ENCODE results near the gene ANTXRL. TPM values are rescaled to one million over a fixed set of nuclear protein-coding genes. Genes with fewer than 3 reads are reported as not detected.
"Not testable (repeated sequence)": the region's sequence is repeated elsewhere in the genome, so short reads cannot be mapped to it uniquely, and the experiment has no call there.

The ANTXRL gene
- total RNA-seq, 2 donors from 2014 or later = not detected

DNA sequence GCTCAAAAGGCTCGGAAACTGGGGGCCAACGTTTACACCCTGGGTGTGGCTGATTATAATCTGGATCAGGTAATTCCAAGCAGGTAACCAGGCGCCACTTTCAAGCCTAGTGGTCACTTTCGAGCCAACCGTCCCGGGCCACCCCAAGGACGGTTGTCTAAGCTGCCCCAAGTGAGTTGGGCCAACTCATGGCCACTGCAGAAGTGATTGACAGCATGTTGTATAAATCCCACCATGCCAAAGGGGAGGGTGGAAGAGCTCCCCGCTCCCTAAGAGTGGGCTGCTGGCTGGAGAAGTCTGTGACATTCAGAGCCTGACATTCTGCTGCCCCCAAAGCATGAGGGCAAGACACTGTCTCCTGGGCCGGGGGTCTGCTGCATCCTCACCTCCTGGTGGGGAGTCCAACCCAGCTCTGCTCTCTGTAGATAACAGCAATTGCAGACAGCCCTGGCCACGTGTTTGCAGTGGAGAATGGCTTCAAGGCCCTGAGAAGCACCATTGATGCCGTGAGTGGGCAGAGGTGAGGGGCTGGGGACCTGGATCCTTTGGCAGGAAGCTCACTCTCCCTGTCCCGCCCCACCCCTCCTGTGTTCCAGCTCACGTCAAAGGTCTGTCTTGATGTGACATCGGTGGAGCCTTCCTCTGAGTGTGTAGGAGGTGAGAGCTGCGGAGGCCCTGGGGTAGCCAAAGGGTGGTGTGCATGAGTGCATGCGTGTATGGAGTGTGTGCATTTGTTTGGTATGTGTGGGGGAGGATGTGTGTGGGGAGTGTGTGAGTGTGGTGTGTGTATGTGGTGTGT, 10.8 kb downstream of the ANTXRL start:
- TF ChIP-seq, protein P1, sequence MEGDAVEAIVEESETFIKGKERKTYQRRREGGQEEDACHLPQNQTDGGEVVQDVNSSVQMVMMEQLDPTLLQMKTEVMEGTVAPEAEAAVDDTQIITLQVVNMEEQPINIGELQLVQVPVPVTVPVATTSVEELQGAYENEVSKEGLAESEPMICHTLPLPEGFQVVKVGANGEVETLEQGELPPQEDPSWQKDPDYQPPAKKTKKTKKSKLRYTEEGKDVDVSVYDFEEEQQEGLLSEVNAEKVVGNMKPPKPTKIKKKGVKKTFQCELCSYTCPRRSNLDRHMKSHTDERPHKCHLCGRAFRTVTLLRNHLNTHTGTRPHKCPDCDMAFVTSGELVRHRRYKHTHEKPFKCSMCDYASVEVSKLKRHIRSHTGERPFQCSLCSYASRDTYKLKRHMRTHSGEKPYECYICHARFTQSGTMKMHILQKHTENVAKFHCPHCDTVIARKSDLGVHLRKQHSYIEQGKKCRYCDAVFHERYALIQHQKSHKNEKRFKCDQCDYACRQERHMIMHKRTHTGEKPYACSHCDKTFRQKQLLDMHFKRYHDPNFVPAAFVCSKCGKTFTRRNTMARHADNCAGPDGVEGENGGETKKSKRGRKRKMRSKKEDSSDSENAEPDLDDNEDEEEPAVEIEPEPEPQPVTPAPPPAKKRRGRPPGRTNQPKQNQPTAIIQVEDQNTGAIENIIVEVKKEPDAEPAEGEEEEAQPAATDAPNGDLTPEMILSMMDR (IDR thresholded peaks at IDR 0.05) = no peak
- Histone ChIP-seq H3K27me3 (no peaks in the 10 kb centered on the region), H3K4me3 (no peak overlapping the region), H3K27ac (no peak overlapping the region), H3K9me3 (no peaks in the 10 kb centered on the region), H3K36me3 (no peaks in the 10 kb centered on the region), H3K9ac (ENCODE audit: low read depth in 2 of 2, low read length in 2 of 2) (no peak overlapping the region), H3K4me1 (no peaks in the 10 kb centered on the region)
- no peak for DNase-seq
- intact Hi-C loops (cut with DNase I) = no loop called here

DNA sequence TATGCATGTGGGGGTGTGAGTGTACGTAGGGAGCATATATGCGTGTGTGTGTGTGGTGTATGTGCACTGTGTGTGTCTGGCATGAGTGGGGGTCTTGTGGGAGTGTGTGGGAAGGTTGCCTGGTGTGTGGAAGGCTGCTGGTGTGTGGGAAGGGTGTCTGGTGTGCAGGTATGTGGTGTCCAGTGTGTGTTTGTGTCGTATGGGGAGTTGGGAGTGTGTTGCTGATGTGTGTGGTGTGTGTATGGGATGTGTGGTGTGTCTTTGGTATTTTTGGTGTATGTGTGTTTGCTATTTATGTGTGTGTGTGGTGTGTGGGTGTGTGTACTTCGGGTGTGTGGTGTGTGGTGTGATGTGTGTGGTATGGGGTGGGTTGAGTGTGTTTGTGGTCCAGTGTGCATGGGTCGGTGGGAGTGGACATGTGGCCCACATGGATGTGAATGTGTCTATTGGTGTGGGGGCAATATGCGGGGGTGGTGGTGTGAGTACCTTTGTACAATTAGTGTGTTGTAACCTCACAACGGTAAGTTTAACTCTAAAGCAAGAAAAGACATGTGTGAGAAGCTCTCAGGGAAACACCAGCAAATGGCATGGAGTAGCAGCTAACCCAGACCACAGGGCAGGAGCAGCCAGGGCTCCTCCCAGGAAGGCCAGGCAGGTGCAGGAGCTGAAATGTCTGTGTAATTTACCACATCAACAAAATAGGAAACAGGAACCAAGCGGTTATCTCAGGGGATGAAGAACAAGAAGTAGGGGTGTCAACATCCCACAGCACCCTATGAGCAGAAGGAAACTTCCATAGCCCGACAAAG, 11.9 kb downstream of the ANTXRL start:
- Histone ChIP-seq H3K9me3 (no peaks in the 10 kb centered on the region), H3K4me1 (no peaks in the 10 kb centered on the region), H3K36me3 (no peaks in the 10 kb centered on the region), H3K27ac (no peak overlapping the region), H3K9ac (ENCODE audit: low read depth in 2 of 2, low read length in 2 of 2) (no peak overlapping the region), H3K4me3 (no peak overlapping the region), H3K27me3 (no peaks in the 10 kb centered on the region)
- TF ChIP-seq, protein P1 (IDR thresholded peaks at IDR 0.05) = no peak
- DNase-seq = no peak
- intact Hi-C loops (cut with DNase I) = no loop called here

DNA sequence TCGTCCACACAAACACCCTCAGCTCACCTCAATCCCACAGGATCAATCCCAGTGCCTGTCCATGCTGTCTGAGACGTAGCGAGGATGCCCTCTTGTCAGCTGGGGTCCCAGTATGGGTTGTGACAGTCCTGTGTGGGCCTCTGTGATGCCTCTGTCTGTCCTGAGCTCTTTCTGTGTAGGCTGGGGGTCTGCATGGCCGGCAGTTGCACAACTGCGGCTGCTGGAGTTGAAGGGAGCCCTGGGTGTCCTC, 12.4 kb downstream of the ANTXRL start:
- H3K27ac ChIP-seq = no peak overlapping the region

DNA sequence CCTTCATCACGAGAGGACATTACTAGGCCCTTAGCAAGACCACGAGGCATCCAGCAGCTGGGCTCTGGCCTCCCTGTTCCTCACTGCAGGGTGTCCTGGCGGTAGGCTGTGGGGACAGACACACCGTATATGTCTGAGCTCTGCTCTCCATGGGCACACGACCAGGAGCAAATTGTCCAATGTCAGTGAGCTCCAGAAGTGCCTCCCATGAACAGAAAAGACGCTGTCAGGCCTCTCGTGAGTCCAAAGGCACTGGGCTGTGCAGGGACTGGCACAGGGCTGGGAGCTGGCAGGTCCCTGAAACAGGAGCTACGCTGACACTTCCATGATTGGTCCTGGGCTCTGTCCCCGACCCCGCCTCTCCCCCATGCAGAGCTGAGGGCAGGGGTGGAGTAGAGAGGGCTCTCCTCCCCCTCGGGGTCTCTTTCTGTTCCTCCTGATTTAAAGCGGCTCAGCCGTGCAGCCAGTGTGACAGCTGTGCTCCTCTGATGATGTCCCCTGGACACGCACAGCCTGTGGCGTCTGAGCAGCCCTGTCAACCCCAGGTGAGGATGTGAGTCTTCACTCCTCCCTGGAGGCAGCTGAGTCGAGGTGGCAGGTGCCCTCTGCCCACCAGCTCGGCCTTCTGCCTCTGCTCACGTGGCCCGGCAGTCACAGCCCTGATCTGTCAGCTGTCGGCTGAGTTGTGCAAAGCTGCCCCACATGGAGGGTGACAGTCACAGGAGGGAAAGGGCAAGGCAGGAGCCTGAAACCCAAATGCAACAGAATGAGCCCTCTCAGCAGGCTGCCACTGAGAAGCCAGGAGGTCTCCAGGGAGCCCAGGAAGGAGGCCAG, 13.0 kb downstream of the ANTXRL start:
- DNase-seq = no peak
- intact Hi-C loops (cut with DNase I) = no loop called here
- H3K36me3 ChIP-seq = no peaks in the 10 kb centered on the region
- TF ChIP-seq, protein P1 (IDR thresholded peaks at IDR 0.05) = no peak
- H3K4me1 ChIP-seq = no peaks in the 10 kb centered on the region
- H3K4me3 ChIP-seq = no peak overlapping the region
- no peak overlapping the region for H3K27ac ChIP-seq
- no peak overlapping the region for H3K9ac ChIP-seq (ENCODE audit: low read depth in 2 of 2, low read length in 2 of 2)
- no peaks in the 10 kb centered on the region for H3K9me3 ChIP-seq
- no peaks in the 10 kb centered on the region for H3K27me3 ChIP-seq

More for the DNA sequence above, 12.4 kb downstream of the ANTXRL start:
- no peak for DNase-seq
- H3K4me3 ChIP-seq = no peak overlapping the region
- TF ChIP-seq, protein P1 (IDR thresholded peaks at IDR 0.05) = no peak
- H3K9ac ChIP-seq (ENCODE audit: low read depth in 2 of 2, low read length in 2 of 2) = no peak overlapping the region
- no peaks in the 10 kb centered on the region for H3K36me3 ChIP-seq
- no peaks in the 10 kb centered on the region for H3K9me3 ChIP-seq
- H3K27me3 ChIP-seq = no peaks in the 10 kb centered on the region
- intact Hi-C loops (cut with DNase I) = no loop called here
- no peaks in the 10 kb centered on the region for H3K4me1 ChIP-seq

DNA sequence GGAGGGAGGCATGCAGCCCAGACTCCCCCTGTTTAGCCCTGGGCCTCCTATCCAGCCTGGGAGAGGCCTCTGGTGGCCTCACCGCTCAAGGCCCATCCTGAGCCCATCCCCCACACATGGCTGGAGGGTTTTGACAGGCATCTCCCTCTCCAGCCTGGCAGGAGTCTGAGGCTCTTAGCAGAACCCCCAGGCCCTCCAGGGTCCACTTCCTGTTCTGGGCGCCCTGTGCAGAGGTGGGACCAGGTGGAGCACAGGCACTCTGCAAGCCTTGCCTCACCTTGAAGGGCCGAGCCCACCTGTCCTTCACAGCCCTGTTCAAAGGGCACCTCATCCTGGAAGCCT, 13.5 kb downstream of the ANTXRL start:
- H3K27me3 ChIP-seq; H3K9me3 ChIP-seq; H3K27ac ChIP-seq; H3K4me3 ChIP-seq; DNase-seq; intact Hi-C loops (cut with DNase I); H3K4me1 ChIP-seq; H3K9ac ChIP-seq (ENCODE audit: low read depth in 2 of 2, low read length in 2 of 2); H3K36me3 ChIP-seq: not testable (repeated sequence)
